Panc1 (cell line): ENCODE data around the gene LRFN3. TPM values are rescaled to one million over a fixed set of nuclear protein-coding genes. Genes with fewer than 3 reads are reported as not detected.
"Not testable (repeated sequence)": the region's sequence is repeated elsewhere in the genome, so short reads cannot be mapped to it uniquely, and the experiment has no call there.

Source experiments
- ATAC-seq: fragments of 200-7000 bp; cut with Tn5 transposase; 2 replicates; pipeline ENCODE4 v1.9.1; 2020; ENCODE audit warnings: mild to moderate bottlenecking, moderate library complexity
- BruUV-seq: library from RNA; stranded (reverse); fragments of 400-500 nt; replicated peaks from 2 replicates; lab custom pipeline; 2021; lab: Mats Ljungman, UMichigan
- CTCF ChIA-PET: fragments of 300-600 bp; sonication (Branson Sonifier 250); formaldehyde crosslinking; loops from one replicate; lab custom pipeline; 2022; ENCODE audit warnings: antibody characterized with exemption; lab: Charles Lee
- POLR2A ChIA-PET: fragments of 300-600 bp; sonication (Branson Sonifier 250); formaldehyde crosslinking; loops from one replicate; lab custom pipeline; 2022; ENCODE audit warnings: antibody characterized with exemption; lab: Charles Lee
- DNase-seq: peaks from one replicate; pipeline ENCODE4 v3.0.0-alpha.2; 2010; ENCODE audit warnings: low read depth, low spot score
- H3K27ac ChIP-seq: 2 replicates; pipeline ENCODE4 v1.5.1; 2011; ENCODE audit warnings: mild to moderate bottlenecking, low read length, inconsistent platforms
- H3K27me3 ChIP-seq: fragments of 200-500 bp; sonication (Bioruptor generic); 2 replicates; pipeline ENCODE4 v1.6.0; 2014; ENCODE audit warnings: low read length, inconsistent platforms; ENCODE audit not compliant: control insufficient read depth, insufficient read depth
- H3K36me3 ChIP-seq: fragments of 200-500 bp; sonication (Bioruptor generic); 2 replicates; pipeline ENCODE4 v1.5.1; 2014; ENCODE audit warnings: inconsistent platforms, mild to moderate bottlenecking, low read length, moderate library complexity; ENCODE audit not compliant: control insufficient read depth, insufficient read depth
- H3K4me1 ChIP-seq: 2 replicates; pipeline ENCODE4 v1.5.1; 2011; ENCODE audit warnings: inconsistent platforms, mild to moderate bottlenecking, low read length, moderate library complexity; ENCODE audit not compliant: control insufficient read depth, insufficient read depth
- H3K4me3 ChIP-seq, 2 experiments: 2 replicates each; pipeline ENCODE4 v1.5.1; 2011 to 2012; ENCODE audit warnings: low read depth in 2 of 2, low read length in 2 of 2, mild to moderate bottlenecking in 2 of 2, inconsistent platforms in 1 of 2, moderate library complexity in 1 of 2
- H3K9me3 ChIP-seq: fragments of 200-500 bp; sonication (Bioruptor generic); 2 replicates; pipeline ENCODE4 v1.5.1; 2014; ENCODE audit warnings: low read depth, mild to moderate bottlenecking, inconsistent platforms, low read length, moderate library complexity; ENCODE audit not compliant: control insufficient read depth, insufficient read depth
- CTCF ChIP-seq: fragments of 450-650 bp; IDR thresholded peaks from 2 replicates; pipeline ENCODE4 v1.5.1; 2017; ENCODE audit warnings: mild to moderate bottlenecking
- POLR2AphosphoS5 ChIP-seq: IDR thresholded peaks from 2 replicates; pipeline ENCODE4 v1.6.1; 2012; ENCODE audit warnings: mild to moderate bottlenecking, low read depth, low read length, moderate library complexity
- SIN3A ChIP-seq: IDR thresholded peaks from 2 replicates; pipeline ENCODE4 v1.6.1; 2012; ENCODE audit warnings: low read depth, mild to moderate bottlenecking, low read length, moderate library complexity, borderline replicate concordance; ENCODE audit not compliant: insufficient read depth
- TCF7L2 ChIP-seq: IDR thresholded peaks from 2 replicates; pipeline ENCODE4 v1.6.1; 2011; ENCODE audit warnings: mild to moderate bottlenecking, low read depth, low read length, inconsistent platforms
- in situ Hi-C: cut with HindIII; loops from 2 replicates; pipeline ENCODE4 v1.10.0; 2016; ENCODE audit warnings: low sequenced_read_pairs, low pct_unique_long_range_greater_than_20kb
- intact Hi-C: fragments of 100-400 bp; cut with micrococcal nuclease; formaldehyde crosslinking; loops from one replicate; pipeline ENCODE4 v1.10.0; 2022; ENCODE audit not compliant: unreplicated experiment
- total RNA-seq: library from RNA; stranded (reverse); gene quantifications from one replicate; pipeline ENCODE4 v1.2.1, GENCODE V29; 2021; ENCODE audit not compliant: unreplicated experiment
- TF ChIP-seq, protein P1 (sequence below), 2 experiments: IDR thresholded peaks; 2 replicates each; pipeline ENCODE4 v1.6.1; 2011 to 2012; ENCODE audit warnings: low read depth in 2 of 2, control low read depth in 1 of 2, low read length in 1 of 2, mild to moderate bottlenecking in 1 of 2, moderate library complexity in 1 of 2; ENCODE audit not compliant: insufficient read depth in 1 of 2

LRFN3 gene
- total RNA-seq, 1 experiment from 2014 or later, result 16.7 TPM

DNA sequence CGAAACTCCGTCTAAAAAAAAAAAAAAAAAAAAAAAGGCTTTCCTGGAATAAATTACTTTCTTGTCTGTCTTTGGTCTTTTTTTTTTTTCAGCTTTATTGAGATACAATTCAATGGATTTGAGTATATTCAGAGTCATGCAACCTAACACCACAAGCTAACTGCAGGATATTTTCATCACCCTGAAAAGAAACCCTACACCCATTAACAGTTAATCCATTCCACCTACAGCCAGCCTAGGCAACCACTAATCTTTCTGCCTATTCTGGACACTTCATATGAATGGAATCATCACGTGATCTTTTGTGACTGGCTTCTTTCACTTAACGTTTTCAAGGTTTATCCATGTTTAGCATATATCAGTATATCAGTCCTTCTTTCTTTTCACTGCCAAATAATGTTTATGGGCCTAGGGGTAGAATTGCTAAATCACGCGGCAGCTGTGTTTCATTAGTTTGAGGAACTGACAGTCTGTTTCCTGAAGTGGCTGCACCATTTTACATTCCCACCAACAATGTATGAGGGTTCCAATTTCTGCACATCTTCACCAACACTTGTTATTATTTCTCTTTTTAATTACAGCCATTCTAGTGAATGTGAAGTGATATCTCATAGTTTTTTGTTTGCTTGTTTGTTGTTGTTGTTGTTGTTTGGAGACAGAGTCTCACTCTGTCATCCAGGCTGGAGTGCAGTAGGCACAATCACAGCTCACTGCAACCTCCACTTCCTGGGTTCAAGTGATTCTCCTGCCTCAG, 19.9 kb downstream of the LRFN3 start:
- Histone ChIP-seq H3K9me3 (no peaks in the 10 kb centered on the region), H3K27ac (no peak overlapping the region), H3K4me1 (no peaks in the 10 kb centered on the region), H3K27me3 (peaks cover 5% of the 10 kb centered on the region; the same call in 1 of the 2 replicates), H3K36me3 (no peaks in the 10 kb centered on the region), H3K4me3 (no peak overlapping the region)
- TF ChIP-seq POLR2AphosphoS5, result no peak
- no peak for TF ChIP-seq TCF7L2
- no peak for TF ChIP-seq CTCF
- TF ChIP-seq SIN3A, result no peak
- TF ChIP-seq, protein P1, sequence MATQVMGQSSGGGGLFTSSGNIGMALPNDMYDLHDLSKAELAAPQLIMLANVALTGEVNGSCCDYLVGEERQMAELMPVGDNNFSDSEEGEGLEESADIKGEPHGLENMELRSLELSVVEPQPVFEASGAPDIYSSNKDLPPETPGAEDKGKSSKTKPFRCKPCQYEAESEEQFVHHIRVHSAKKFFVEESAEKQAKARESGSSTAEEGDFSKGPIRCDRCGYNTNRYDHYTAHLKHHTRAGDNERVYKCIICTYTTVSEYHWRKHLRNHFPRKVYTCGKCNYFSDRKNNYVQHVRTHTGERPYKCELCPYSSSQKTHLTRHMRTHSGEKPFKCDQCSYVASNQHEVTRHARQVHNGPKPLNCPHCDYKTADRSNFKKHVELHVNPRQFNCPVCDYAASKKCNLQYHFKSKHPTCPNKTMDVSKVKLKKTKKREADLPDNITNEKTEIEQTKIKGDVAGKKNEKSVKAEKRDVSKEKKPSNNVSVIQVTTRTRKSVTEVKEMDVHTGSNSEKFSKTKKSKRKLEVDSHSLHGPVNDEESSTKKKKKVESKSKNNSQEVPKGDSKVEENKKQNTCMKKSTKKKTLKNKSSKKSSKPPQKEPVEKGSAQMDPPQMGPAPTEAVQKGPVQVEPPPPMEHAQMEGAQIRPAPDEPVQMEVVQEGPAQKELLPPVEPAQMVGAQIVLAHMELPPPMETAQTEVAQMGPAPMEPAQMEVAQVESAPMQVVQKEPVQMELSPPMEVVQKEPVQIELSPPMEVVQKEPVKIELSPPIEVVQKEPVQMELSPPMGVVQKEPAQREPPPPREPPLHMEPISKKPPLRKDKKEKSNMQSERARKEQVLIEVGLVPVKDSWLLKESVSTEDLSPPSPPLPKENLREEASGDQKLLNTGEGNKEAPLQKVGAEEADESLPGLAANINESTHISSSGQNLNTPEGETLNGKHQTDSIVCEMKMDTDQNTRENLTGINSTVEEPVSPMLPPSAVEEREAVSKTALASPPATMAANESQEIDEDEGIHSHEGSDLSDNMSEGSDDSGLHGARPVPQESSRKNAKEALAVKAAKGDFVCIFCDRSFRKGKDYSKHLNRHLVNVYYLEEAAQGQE (IDR thresholded peaks at IDR 0.05; ENCODE audit: insufficient read depth in 1 of 2, low read depth in 2 of 2, low read length in 1 of 2), result no peak
- ATAC-seq (no peak), DNase-seq (no peak)
- ChIA-PET CTCF (interaction anchor here (0.6 kb wide), 1 partner anchor 35 kb away, joined by 4 read pairs; no protein-coding TSS in a partner anchor), POLR2A (interaction anchor here (0.7 kb wide), 1 partner anchor 211 kb away, joined by 21 read pairs; the partner anchor contains the start of gene U2AF1L4)
- intact Hi-C loops, result no loop called here
- in situ Hi-C loops, result no loop called here
- BruUV-seq, result no TSS peak

DNA sequence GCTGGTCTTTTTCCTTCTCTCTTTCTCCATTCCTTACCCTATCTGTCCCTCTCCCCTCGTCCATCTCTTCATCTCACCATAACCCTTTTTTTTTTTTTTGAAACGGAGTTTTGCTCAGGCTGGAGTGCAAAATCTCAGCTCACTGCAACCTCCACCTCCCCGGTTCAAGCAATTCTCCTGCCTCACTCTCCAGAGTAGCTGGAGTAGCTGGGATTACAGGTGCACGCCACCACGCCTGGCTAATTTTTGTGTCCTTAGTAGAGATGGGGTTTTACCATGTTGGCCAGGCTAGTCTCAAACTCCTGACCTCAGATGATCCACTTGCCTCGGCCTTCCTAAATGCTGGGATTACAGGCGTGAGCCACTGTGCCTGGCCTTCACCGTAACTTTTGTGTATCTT, 21.2 kb downstream of the LRFN3 start:
- CTCF ChIA-PET, in situ Hi-C loops, H3K4me1 ChIP-seq, intact Hi-C loops, H3K36me3 ChIP-seq, H3K4me3 ChIP-seq, ATAC-seq, H3K27ac ChIP-seq, H3K9me3 ChIP-seq, DNase-seq, H3K27me3 ChIP-seq, POLR2A ChIA-PET, BruUV-seq: not testable (repeated sequence)

DNA sequence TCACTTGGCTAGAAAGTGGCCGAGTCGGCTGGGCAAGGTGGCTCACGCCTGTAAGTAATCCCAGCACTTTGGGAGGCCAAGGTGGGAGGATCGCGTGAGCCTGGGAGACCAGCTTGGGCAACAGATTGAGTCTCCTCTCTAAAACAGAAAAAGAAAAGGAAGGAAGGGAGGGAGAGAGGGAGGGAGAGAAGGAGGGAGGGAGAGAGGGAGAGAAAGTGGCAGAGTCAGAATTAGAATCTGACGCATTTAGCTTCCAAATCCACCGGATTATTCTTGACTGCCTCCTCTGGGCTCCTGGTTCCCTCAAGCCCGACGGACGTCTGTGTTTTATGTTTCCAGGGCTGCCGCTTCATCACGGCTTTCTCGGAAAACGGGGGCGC, 22.5 kb downstream of the LRFN3 start:
- Histone ChIP-seq H3K27ac (no peak overlapping the region), H3K27me3 (peaks cover 5% of the 10 kb centered on the region; the same call in 1 of the 2 replicates), H3K4me1 (no peaks in the 10 kb centered on the region), H3K9me3 (no peaks in the 10 kb centered on the region), H3K4me3 (no peak overlapping the region; a peak in 1 of 4 replicates), H3K36me3 (no peaks in the 10 kb centered on the region)
- ATAC-seq, result peak; percentile 6; the same call in 1 of the 2 replicates
- intact Hi-C loops (no loop called here), in situ Hi-C loops (no loop called here)
- no peak for TF ChIP-seq POLR2AphosphoS5
- TF ChIP-seq, protein P1 (IDR thresholded peaks at IDR 0.05; ENCODE audit: insufficient read depth in 1 of 2, low read depth in 2 of 2, low read length in 1 of 2), result no peak
- no peak for TF ChIP-seq CTCF
- no peak for TF ChIP-seq TCF7L2
- TF ChIP-seq SIN3A, result no peak
- no TSS peak for BruUV-seq
- no peak for DNase-seq
- ChIA-PET POLR2A (no interaction called here), CTCF (no interaction called here)
